Measurements from ENCODE around the gene CCSER1.
"Not testable (repeated sequence)": the region's sequence is repeated elsewhere in the genome, so short reads cannot be mapped to it uniquely, and the experiment has no call there.

The CCSER1 gene

DNA sequence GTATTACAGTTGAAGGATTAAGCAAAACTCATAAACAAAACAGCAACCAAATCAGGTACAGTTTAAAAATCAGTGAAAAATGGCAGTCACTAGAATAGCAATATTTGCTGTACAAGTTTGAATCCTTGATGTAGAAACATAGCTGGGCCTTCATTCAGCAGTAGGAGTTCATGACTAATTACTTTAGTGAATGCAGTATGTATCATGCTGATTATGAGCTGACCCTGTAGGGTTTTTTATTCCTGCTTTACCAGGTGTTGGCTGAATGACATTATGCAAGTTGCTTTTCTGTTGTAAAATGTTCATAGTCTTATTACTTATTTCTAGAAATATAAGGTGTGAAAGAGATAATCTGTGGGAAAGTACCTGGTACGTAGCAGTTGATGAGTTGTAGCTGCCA, 179.6 kb downstream of the CCSER1 start:
- DNase-seq, result no peak

DNA sequence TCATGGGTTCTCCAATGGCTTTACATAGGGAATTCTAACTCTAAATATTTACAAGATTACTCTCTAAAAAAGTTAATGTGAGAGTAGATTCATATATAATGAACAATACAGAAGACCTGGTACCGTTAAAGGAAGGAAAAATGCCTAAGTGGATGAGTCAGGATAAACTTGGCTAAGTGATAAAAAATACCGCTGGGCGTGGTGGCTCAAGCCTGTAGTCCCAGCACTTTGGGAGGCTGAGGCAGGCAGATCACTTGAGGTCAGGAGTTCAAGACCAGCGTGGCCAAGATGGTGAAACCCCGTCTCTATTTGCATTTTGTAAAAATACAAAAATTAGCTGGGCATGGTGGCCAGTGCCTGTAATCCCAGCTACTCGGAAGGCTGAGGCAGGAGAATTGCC, 189.9 kb downstream of the CCSER1 start:
- DNase-seq, result not testable (repeated sequence)

DNA sequence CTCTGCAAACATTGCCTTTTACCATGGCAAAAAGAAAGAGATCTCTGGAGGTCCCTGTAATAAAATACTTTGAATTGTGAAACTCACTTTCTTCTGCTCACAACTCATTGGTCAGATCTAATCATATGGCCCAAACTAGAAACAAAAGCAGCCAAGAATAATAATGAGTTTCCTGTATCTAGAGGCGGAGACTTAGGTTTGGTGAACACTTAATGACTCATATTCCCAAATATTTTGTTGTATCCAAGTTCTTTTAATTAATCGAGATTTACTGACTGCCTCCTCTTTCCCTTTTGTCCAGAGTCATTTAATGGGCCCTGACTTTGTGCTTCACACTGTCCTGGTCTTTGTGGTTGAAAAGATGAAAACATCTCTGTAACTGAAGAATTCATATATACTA, 190.6 kb downstream of the CCSER1 start:
- DNase-seq, result no peak

DNA sequence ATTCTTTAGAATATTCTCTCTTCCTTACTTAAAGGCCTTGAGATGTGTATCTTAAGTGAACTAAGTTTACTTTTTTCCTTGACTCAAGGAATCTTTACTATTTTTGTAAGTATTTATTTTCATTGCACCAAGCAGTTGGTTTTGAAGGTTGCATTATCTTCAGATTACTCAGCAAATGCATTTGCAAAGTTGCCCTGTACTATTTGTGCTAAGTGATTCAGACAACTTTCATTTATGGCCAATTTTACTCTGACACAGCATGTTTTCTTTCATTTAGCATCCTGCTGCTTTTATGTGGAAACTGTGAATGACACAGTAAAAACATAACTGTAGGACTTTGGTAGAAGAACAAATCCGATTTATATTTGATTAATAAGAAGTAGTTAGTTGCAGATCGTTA, 191.0 kb downstream of the CCSER1 start:
- no peak for DNase-seq

DNA sequence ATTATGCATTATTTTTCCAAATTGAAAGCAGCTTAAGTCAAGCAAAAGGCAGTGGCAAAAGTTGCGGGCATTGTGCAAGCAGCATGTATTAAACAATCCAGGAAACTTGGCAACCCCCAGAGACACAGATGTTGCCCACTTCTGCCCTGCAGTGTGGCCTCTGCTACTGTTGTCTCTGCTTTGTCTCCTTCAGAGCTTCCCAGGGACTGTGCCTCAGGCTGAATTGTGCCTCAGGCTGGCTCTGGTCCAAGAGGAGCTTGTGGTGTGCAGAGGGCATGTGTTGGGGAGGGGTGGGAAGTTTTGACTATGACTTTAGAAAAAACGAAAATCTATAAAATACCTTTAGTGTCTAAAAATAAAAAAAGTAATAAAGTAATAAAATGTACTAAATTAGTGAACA, 201.4 kb downstream of the CCSER1 start:
- DNase-seq, result no peak

DNA sequence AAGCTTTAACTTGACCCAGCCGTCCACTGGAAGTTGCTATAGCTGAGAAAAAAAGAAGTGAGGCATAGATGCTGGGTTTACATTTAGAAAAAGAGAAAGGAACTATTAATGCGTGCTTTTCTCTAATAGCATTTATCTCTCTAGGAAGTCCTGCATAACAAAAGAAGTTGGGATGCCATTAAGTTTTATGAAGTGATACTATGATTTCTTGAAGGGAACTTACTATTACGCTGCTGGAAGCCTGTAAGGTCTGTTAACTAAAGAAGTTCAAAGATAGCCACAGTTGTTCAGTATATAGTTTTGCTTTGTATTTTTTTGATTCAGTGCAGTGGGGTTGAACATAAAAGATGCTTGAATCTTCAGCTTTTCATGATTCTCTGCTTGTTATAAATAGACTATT, 203.4 kb downstream of the CCSER1 start:
- no peak for DNase-seq

DNA sequence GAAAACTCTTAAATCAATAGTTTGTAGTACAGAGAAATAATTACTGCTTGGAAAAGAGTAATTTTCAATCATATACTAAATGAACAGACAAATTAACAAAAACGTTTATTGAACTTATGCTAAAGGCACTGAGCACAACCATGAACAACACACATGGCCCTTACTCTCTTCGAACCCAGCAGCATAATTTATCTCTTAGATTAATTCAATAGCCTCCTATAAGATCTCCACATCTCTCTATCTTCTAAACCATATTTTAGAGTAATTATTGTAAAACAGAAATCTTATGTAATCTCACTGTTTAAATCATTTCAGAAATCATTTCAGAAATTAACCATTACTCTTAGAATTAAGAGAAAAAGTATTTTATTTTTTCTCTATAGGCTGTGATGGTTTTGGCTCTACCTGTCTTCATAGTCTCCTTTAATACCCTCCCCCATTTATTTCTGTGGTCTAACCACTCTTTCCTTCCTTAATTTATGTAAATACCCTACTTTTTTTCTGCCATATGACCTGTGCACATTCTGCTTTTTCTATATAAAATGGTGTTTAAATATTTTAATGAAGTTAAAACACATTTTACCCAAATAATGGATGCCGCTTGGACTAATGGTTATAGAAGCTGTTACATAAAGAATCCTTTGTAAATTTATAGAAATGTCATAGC, 218.5 kb downstream of the CCSER1 start:
- no peak for DNase-seq

DNA sequence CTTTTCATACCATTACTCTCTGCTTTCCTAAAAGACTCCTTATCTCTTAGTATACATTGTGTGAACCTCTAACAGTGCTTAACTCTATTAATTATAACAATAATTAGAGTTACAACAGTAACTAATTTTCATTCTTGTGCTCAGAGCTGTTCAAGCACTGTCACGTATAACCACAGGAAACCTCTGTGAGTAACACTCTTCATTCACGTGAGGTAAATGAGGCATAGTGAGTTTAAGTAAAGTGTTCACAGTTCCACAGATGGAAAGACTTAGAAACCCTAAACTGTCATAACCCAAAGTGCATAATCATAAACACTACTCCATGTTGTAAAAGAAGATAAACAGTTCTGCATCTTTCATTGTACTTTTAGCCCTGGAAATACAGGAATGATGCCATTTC, 222.4 kb downstream of the CCSER1 start:
- DNase-seq, result no peak

DNA sequence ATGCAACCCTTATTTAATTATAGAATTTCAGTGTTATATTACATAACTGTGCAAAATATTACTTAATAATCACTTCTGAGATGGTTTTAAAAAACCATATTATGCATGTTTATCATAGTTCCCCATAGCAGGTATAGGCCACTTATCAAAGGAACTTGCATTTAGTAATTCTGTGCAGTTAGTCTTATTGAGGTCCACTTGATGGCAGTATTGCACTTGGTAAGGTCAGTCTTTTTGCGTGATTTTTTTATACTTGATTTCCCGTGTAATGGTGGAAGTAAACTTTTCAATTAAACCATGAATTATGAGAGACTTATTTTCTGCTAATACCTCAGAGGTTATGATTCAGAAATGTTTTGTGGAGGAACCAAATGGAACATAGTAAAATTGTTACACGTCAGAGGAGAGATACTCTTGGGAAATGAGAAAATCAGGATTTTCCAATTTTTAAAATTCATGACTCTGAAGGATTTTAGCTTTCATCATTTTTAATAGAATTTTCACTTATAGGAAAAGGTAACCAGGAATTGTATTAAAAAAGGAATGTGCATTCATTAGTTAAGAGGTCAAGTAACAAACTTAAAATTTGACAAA, 230.0 kb downstream of the CCSER1 start:
- DNase-seq, result no peak

DNA sequence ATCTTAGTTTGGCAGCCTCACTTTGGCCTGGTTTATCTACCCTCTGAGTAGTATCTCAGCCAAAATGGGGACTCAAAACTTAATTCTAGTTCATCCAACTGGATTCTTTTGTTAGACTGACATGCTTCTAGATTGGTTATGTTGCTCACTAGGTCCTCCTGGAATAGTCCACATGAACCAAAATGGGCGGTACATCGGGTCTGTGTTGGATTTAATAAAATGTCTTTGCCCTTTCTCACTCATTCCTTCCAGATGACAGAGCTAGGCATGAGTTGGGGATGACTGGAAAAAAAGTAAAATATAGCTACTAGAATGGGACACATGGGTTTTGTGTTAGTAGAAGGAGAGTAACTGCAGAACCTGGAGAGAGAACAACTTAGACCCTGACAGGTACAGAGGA, 247.9 kb downstream of the CCSER1 start:
- DNase-seq, result no peak

DNA sequence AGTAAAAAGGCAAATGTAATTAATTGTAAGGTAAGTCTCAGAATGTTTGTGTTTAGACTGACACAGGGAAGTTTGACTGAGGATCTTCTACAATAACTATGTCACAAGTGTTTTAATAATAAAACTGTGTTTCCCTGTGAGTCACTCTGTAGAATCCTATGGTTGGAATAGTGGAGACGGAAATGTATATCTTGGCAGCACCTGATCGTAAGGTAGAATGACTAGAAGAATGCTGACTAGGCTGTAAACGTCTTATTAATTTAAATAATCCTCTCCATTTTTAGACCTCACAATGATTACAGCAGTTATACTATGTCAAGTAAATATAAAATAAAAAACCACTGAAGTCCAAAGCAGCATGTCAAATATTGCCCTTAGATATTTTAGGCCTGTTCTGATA, 266.0 kb downstream of the CCSER1 start:
- DNase-seq, result no peak

DNA sequence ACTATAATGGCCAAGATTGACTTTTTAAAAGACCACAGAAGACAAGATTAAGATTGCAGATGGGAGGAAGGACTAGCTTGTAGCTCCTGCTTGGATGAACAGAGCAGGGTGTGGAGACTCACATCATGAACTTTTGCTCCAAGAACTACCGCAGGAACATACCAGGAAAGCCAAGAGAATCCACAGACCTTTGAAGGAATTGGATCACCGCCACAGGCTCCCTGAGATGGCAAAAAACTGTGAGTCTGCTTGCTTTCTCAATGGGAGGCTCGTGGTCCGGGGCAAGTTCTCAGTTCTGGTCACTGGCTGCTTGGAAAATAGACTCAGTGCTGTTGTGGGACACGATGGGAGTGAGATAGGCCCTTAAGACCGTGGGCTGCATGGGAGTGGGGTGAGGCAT, 276.6 kb downstream of the CCSER1 start:
- DNase-seq, result no peak

DNA sequence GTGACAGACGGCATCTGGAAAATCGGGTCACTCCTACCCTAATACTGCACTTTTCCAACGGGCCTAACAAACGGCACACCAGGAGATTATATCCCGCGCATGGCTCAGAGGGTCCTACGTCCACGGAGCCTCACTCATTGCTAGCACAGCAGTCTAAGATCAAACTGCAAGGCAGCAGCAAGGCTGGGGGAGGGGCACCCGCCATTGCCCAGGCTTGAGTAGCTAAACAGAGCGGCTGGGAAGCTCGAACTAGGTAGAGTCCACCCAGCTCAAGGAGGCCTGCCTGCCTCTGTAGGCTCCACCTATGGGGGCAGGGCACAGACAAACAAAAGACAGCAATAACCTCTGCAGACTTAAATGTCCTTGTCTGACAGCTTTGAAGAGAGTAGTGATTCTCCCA, 280.7 kb downstream of the CCSER1 start:
- DNase-seq, result not testable (repeated sequence)

DNA sequence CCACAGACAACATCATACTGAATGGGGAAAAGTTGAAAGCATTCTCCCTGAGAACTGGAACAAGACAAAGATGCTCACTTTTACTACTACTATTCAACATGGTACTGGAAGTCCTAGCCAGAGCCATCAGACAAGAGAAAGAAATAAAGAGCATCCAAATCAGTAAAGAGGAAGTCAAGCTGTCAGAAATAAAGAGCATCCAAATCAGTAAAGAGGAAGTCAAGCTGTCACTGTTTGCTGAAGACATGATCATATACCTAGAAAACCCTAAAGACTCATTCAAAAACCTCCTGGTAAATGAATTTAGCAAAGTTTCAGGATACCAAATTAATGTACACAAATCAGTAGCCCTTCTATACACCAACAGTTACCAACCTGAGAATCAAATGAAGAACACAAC, 285.6 kb downstream of the CCSER1 start:
- DNase-seq, result not testable (repeated sequence)

DNA sequence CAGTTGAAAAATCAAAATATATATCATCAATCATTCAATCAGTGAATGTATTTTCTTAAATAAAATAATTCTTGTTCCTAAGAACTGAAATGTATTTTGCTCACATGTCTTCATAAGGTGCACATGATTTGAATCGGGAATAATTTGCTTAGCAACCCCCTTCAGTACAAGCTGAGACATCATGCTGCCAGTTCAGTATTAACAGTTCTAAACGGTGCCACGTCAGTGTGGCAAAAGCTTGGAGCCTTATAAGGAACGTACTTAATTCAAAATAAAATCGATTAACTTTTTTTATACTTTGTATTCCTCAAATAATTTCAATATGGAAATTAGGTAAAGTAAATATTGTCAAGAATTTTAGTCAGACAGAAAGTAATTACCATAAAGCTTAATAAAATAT, 287.9 kb downstream of the CCSER1 start:
- no peak for DNase-seq

DNA sequence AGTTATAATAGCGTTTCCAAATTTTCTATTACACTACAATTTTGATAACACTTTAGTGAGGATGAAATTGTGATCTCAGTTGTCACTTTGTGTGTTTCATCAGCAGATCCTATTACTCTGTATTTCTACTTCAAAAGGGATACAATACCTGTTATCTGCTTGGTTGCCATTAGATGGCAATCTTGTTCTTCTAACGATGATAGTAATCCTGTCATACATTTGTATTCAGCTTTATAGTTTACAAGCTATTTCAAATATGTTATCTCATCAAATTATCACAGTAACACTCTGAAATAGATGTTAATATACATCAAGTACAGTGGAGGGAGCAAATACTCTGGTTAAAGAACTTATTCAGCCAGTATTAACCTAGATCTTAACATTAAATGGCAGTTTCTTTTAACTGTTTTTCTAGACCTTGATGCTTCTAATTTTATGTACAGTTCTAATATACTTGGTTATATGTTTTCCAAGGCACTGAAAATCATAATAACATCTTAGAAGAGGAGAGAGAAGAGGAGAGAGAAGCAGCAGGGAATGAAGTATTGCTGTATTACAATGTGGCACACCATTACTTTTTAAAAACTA, 292.0 kb downstream of the CCSER1 start:
- no peak for DNase-seq

DNA sequence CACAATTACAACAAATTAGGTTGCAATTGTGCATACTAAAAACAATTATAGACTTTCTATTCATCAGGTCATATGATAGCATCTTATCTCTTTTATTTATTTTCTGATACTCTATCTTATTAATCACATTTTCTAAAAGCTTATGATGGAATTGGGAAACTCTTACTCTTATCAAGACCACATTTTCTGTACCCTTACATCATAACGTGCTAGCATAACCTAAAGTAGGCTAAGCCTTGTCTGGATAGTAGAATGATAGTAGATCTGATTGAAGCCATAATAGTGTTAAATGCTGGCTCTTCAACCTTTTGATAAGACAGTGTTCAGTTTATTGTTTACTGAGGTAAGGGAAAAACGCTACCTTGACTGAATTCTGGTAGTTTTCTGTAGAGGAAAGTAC, 294.0 kb downstream of the CCSER1 start:
- no peak for DNase-seq

DNA sequence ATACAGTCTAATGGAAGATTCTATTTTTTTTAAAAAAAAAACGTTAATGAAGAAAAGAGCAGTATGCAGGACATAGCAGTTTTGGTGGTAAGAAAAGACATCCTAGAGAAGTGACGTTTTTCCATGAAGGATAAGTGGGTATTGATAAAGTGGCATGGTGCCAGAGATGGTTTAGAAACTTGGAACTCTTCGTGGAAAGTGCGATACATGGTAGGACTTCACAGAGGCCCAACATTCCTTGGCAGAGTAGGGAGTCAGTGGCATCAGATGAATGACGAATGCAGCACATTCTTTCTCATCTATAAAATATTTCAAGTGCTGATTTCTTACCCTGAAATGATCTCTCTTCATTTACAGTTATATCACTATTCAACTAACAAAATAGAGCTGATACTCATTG, 298.7 kb downstream of the CCSER1 start:
- no peak for DNase-seq

DNA sequence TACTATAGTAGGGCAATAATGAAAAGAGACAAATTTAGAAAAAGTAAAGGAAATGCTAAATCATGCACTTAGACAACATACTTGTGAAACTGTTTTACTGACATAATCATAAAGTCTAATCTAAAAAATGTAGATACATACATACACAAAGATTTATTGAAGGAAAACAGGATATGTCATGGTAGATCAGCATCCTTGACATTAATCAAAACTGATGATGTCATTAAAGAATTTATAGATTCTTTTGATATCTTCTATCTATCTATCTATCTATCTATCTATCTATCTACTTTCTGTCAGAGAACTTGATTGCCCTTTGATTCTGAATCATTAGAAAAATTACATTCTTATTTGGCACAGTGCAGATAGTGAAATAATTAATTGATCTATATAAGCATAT, 311.3 kb downstream of the CCSER1 start:
- no peak for DNase-seq

DNA sequence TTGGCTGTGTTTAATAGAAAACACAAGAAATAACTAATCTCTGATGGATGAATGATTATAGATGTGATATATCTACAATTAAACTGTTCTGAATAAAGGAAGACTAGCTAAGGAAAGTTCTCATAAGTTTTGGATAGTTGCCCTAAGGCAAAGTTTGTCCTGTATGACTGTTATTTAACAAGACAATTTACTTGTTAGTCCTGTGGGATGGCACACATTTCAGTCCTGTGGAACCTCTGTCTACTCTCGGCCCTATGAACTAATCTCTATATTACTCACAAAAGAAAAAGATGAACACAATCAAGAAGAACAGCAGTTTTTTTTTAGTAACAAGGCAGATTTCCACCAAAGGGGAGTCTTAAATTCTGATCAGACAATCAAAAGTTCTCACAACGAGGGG, 314.6 kb downstream of the CCSER1 start:
- DNase-seq, result no peak

DNA sequence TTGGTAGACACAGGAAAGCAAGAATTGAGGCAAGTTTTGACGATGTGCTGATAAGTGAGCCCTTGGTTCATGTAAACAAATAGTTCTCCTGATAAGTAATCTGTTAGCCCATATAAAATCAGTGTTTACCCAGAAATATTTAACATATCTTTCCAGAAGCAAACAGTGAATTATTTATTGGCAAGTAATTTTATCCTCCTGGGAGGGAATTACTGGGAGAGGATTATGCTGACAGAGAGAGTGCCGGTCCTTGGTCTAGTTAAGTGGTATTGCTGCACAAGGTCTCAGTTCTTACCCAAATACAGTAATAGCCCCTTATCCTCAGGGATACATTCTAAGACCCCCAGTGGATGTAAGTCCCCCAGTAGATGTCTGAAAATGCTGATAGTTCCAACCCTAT, 315.4 kb downstream of the CCSER1 start:
- no peak for DNase-seq

DNA sequence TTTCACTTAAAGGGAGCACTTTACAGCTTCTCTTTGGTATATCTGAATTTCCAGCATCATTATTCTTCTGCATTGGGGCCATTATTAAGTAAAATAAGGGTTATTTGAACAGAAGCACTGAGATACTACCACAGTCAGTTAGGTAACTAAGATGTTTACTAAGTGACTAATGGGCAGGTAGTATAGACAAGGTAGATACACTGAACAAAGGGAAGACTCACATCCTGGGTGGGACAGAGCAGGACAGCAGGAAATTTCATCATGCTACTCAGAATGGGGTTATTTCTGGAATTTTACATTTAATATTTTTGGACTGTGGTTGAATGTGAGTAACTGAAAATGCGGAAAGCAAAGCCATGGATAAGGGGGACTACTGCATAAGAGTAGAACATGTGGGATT, 316.0 kb downstream of the CCSER1 start:
- DNase-seq, result no peak

DNA sequence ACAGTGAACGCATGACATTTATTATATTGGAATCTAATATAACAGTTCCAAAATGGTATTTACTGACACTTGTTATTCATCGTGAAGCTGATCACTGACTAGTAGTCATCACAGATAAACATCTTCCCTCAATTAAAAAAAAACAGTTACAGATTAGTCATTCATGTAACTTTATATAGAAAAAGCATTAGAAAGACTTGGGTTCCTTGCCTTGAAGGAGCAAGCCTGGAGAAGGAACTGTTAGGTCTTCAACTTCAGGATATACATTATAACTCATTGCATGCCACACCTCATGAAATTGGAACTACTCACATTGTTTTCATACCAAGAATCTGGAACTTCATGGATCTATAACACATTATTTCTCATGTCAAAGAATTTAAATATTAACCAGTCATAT, 317.7 kb downstream of the CCSER1 start:
- DNase-seq, result no peak

DNA sequence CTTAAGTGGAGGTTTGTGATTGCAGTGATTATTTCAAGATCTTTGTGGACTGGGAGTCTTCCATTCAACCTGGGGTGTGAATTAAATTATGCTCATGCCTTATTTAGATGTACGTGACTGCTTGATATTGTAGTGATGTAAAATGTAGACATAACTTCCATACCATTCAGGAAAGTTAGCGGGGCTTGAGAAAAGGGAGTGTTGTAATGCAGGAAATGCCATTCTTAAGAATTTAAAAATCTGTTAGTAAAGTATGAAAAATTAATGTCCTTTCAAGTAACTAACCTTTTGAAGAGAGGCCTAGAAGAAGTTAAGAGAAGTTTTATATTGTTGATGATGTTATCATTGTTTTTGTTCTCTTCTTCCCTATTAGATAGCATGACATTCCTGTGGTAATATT, 318.2 kb downstream of the CCSER1 start:
- DNase-seq, result no peak

DNA sequence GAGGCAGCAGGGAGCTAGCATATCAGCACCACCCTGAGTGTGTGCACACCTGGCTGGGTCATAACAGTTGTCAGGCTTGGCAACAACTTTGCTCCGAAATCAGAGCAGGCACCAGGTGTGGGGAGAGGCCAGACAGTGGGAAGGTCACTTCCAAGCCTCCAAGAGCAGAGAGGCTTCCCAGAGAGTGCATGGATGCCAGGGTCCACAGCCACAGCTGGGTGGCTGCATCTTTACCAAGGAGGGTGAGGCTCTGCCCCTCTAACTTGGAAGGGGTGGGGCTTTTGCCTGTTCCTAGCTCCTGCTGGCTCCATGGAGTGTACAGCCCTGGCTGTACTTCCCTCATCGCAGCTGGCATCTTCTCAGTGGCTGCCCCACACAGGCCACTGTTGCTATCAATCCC, 322.4 kb downstream of the CCSER1 start:
- no peak for DNase-seq

All from bone marrow (tissue), 2 donors.